HG03442 (cell line): ENCODE measurements around the gene SART3.
A peak's percentile ranks its signal among the peaks of the same experiment; 100 is the strongest.

Experiments
- ATAC-seq: cut with Tn5 transposase; IDR thresholded peaks from one replicate; pipeline ENCODE4 v1.9.1; 2021; ENCODE audit warnings: mild to moderate bottlenecking, moderate library complexity; ENCODE audit not compliant: unreplicated experiment

The SART3 gene

DNA sequence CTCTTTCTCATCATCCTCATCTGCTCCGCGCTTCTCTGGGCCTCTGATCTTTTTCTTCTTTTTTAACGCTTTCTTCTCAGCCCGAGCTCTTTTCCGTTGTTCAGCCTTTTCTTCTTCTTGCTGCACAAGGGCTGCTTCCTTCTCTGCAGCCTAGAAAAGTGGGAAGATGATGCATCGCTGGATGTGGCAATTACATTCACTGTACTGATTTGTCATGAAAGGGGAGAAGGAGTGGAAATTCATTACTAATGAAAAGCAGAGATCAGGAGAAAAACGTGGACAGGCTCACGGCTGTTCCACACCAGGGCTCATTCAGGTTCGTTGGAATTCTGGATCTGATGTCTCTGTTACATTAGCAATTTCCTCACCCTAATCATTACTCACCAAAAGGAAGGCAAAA is 30.8 kb downstream of the SART3 start:
- no peak for ATAC-seq

DNA sequence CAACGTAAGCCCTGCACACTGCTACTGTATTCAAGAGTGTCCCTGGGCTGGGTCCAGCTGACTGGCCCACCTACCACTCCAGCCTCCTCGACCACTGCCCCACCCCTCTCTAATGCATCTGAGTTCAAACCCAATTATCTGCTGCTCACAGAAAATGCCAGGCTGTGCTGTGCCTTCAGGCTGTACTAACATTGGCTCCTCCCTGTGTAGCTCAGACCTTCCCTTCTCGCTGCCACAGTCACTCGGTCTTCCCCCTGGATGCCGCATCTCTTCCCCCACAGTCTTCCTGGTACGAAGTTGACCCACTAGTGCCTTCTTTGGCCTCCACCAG is 33.8 kb downstream of the SART3 start:
- no peak for ATAC-seq

DNA sequence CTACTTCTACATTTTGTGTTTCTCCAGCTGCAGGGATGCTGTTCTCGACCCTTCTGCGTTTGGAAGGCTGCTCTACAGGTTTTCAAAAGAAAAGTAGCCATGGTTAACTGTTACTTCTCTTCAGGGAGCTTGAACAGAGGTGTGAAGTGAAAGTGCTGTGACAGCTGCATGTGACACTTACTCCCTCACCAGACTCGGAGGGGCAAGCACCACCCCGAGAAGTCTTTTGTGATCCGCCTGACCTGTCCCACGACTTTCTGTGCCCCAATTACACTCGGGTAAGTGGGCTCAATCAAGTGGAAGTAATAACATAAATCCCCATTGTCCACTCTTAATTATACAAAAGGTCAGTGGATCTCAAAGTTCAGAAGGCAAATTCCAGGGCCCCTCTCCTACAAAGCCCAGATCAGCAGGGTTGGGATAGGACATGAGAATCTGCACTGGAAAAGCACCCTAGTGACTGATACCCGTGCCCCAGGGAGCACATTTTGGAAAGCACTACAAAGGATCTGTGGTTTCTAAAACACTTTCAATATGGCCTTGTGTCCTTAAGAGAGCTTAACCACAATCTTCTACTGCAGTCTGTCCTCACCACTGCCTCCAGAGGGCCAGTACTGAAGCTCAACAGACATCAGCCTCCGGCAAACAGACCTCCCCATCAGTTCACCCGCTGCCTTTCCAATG is 34.3 kb downstream of the SART3 start:
- ATAC-seq = no peak

DNA sequence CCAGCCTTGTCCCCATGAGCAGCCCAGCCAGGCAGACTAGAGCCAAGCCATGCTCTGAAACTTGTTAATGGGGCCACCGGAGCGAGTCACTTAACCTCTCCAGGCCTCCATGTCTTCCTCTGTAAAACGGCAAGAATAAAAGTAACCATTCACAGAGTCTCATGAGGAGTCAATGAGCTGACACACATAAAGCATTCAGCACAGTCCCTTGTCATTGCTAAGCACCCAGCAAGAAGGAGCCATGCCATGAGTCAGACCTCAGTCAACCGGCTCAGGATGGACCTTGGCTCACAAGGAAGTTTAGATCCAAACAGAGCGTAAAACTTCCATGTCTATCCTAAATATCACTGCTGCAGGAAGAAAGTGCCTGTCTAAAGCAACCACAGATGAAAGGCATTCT is 35.3 kb downstream of the SART3 start:
- ATAC-seq = no peak

DNA sequence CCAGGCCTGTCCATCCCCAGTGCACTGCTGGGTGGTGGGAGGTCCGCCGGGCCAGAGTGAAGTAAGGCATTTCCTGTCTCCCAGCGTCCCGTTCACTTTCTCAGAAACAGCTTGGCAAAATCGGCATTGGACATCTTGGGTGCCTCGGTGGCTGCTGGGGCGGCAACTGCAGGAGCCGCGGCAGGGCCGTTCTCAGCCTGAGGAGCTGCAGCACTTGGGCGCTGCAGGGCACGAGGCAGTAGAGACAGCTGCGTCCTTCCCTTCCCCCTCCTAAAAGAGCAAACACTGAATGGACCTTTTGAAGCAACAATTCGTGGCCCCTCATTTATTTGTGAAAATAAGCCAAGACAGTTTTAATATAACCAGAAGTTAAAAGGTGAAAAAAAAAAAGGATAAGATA is 37.6 kb downstream of the SART3 start:
- no peak for ATAC-seq

DNA sequence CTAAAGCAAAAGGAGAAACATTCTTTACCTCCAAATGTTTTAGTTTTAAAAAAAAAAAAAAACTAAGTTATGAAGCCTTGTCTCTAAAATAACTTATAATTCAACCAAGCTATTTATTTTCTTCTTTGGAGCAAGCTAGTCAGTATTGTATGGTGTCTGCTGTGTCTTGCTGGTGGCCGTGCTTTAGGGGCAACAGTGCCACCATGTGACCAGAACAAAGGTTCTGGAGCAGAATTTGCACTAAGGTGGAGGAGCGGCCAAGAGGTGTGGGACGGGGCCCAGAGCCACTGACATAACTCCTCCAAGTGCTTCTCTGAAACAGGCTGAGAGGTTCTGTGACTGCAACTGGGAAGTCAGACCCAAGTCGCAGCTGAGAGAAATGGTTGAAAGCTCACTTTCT is 41.4 kb downstream of the SART3 start:
- no peak for ATAC-seq

DNA sequence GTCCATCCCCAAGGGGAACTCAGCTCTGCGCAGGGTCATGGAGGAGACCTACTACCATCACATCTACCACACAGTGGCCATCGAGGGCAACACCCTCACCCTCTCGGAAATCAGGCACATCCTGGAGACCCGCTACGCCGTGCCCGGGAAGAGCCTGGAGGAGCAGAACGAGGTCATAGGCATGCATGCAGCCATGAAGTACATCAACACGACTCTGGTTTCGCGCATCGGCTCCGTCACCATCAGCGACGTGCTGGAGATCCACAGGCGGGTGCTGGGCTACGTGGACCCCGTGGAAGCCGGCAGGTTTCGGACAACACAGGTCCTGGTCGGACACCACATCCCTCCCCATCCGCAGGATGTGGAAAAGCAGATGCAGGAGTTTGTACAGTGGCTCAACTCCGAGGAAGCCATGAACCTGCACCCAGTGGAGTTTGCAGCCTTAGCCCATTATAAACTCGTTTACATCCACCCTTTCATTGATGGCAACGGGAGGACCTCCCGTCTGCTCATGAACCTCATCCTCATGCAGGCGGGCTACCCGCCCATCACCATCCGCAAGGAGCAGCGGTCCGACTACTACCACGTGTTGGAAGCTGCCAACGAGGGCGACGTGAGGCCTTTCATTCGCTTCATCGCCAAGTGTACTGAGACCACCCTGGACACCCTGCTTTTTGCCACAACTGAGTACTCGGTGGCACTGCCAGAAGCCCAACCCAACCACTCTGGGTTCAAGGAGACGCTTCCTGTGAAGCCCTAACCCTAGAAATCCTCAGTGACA is 42.1 kb downstream of the SART3 start:
- ATAC-seq = no peak

DNA sequence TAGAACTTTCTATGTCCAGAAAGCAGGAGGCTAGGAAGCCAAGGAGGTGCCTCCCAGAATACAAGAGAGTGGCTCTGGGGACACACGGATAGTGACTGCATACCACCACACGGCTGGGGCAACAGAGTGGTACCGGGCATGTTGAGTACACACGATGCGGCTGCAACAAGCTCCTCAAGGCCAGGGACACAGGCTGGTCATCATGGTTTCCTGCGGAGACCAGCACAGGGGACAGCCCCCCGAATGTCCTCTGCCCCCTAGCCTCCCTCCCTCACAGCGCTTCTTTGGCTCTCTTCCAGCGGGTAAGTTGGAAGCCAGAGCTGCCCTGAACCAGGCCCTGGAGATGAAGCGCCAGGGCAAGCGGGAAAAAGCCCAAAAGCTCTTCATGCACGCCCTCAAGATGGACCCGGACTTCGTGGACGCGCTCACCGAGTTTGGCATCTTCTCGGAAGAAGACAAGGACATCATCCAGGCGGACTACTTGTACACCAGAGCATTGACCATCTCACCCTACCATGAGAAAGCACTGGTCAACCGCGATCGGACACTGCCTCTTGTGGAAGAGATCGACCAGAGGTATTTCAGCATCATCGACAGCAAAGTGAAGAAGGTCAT is 42.8 kb downstream of the SART3 start:
- no peak for ATAC-seq

DNA sequence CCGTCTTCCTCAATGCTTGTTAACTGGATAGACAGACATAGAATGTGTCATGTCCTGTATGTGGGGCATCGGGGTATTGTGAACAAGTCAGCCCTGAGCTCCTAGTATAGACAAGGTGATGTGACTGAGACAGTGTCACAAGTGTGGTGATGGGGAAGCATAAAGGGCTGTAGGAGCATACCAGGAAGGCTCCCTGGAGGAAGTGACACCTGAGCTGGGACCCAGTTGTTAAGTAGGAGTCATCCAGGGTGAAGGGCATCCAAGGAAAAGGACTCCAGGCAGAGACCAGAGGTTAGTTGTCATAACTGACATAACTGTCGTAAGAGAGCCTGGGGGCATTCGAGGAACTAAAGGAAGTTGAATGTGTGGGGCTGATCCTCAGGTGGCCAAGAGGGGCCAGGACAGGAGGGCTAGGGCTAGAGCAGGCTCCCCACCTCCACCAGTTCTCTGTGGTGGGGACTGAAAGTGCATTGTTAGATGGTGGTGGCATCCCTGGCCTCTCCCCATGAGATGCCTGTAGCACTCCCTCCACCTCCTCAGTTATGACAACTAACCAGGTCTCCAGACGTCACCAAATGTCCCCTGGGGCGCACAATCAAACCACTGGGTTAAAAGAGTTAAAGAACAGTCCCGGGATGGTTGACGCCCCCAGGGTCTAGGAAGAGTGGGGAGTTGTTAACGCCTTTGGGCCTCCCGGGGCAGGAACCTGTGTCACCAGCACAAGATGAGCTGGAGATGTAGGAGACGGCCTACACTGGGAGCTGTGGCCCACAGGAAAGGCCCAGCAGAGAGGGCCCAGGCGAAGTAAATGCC is 43.5 kb downstream of the SART3 start:
- no peak for ATAC-seq

DNA sequence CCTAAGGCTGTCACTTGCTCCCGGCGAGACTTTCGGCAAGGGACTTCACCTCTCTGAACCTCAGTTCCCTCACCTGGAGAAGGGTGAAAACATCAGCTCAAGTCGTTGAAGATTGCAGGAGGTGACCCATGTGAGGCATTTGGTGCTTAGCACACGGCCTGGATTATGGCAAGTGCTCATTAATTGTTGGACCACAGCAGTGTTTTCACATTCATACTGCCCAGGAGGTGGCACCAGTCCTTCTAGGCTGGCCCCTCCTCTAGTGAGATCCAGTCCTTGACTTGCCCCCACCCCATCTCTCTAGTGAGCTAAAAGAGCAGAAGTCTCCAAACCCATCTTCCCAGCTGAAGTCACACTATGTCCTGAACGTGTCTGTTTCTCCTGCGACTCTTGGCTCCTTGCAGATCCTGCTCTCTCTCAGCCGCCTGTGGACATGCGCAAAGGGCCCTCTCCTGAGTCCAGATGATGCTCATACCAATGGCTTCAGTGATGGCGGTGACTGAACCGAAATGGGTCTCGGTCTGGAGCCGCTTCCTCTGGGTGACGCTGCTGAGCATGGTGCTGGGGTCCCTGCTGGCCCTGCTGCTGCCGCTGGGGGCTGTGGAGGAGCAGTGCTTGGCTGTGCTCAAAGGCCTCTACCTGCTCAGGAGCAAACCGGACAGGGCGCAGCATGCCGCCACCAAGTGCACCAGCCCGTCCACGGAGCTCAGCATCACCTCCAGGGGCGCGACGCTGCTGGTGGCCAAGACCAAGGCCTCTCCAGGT is 44.3 kb downstream of the SART3 start:
- ATAC-seq = no peak

DNA sequence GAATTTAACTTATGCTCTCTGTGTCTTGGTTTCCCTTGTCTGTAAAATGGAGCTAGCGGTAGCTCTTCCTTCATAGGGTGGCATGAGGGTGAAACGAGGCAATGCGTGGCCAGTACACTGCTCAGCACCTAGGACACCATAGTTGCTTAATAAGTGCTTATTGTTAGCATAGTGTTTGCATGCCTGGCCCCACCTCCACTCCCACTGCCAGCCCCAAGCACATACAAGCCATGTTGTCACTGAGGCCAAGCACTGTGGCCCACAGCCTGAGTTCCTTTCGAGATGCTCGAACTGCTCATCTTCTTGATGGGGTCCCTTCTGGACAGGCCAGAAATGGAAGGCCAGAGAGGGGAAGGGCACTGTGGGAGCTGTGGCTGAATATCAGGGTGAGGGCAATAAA is 45.1 kb downstream of the SART3 start:
- ATAC-seq = no peak

DNA sequence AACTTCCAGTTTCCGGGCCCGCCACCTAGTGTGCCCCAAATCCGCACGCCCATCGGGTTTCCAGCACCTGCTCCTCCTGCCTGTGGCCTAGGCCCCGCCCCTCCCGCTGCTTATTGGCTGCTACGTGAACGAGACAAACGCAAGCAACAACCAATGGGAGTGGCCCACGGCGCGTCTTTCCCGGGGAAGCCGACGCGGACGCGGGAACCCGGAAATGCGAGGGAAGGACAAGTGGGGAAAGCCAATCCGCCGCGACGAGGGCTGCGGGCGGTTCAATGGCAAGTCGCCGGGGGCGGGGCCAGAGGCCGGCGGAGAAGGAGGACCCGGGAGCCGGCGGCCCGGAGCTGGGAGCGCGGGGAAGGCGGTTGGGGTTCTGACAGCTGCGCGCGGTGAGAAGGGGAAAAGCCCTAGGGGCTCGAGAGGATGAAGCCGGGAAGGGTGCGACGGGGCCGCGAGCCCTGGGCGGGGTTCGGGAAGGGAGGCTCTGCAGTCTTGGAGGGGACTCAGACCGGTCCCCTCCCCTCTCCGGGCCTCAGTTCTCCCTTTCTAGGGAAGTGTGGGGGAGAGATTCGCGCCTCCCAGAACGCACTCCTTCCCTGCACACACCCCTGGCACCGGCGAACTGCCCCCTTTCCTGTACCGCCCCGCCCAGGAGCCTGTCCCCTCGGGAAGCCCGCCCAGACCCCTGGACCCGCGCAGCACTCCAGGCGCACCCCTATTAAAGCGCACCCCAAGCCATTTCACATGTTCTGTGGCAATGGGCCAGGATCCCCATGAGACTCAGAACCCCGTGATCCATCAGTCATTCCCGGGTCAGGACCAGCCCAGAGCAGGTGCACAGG is 45.8 kb downstream of the SART3 start, which contains the start of gene FICD:
Gene FICD, plus strand, starts transcription at position 305 of the 842 bp plus-strand sequence. CDS start 1,696 bp downstream, outside the sequence.
- ATAC-seq = peak; percentile 85

DNA sequence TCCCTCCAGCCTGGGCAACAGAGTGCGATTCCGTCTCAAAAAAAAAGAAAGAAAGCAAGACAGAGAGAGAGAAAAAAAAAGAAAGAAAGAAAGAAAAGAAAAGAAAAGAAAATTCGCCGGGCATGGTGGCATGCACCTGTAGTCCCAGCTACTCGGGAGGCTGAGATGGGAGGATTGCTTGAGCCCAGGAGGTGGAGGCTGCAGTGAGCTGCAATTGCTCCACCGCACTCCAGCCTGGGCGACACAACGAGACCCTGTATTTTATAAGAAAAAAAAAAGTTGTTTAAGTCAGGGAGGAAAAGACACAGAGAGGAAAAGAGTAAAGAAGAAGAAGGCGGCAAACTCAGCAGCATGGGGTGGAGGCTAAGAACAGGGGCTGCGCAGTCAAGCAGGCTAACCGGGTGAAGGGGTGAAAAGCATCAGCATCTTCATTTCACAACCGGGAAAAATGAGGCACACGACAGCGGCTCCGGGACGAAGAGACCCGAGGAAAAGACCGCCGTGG is 46.5 kb downstream of the SART3 start:
- ATAC-seq = no peak

DNA sequence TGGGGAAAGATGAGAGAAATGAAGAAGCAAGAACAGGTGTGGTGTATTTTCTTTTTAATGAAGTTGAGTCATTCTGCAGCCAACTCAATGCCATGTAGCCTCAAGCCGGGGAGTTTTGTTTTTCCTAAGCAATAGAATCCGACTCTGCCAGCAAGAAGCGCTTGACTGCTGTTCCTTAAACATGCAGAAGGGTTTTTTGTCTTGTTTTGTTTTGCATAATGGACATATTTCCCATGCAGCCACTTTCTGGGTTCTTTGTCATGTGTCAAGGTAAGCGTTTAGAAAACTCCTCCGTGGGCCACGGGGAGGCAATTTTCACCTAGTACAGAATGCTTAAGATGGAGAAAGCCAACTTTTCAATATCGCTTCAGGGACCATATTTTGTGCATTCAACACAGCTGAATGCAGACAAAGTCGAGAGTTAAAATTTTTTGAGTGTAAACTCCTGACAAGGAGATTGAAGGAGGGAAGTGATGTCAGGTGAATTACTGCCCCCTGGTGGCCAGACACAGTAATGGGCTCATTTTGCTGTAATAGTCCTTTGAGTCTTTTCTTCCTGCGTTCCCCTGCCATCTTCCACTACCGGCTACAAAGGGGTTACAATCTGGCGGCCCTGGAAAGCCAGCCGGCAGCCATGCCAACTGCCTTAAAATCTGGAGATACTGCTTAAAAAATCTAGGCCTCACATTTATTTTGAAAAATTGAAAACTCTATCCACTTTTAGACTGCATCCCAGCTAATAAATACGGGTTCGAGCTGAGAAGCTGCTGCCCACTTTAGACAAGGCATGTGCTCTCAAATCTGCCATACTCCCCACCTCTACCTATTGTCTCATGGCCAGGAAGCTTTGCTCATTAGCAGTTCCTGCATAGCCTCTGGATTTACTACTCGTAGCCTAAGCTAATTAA is 49.1 kb downstream of the SART3 start:
- ATAC-seq = no peak

DNA sequence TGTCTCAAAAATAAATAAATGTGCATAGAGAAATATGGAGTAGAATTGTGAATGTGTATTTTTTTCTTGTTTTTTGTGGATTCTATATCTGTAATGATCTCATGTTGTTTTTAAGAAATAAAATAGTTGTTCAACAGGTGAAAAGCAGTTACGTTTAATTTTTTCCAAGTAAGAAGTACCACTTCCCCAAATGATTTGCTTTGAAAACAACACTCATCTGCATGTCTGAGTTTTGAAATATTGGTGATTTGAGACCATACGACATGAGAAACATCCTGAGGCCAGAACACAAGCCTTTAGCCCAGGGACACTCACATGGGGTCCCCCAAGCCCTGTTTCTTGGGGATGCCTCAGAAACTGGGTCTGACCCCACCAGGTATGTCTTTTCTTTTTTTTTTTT is 50.1 kb downstream of the SART3 start:
- no peak for ATAC-seq

DNA sequence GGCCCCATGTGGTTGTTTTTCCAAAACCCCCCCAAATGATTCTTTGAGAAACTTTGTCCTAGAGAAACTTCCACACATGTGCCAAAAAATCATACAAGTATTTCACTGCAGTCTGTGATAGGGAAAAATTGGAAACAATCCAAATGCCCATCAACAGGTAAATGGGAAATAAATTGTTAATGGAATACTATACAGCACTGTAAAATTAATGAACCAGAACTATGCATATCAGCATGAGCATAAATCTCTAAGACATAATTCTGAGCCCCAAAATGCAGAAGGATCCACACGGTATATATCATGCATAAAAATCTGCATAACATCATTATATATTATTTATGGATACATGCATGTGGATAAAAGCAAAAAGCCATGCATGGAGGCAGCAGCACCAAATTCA is 51.2 kb downstream of the SART3 start:
- no peak for ATAC-seq

DNA sequence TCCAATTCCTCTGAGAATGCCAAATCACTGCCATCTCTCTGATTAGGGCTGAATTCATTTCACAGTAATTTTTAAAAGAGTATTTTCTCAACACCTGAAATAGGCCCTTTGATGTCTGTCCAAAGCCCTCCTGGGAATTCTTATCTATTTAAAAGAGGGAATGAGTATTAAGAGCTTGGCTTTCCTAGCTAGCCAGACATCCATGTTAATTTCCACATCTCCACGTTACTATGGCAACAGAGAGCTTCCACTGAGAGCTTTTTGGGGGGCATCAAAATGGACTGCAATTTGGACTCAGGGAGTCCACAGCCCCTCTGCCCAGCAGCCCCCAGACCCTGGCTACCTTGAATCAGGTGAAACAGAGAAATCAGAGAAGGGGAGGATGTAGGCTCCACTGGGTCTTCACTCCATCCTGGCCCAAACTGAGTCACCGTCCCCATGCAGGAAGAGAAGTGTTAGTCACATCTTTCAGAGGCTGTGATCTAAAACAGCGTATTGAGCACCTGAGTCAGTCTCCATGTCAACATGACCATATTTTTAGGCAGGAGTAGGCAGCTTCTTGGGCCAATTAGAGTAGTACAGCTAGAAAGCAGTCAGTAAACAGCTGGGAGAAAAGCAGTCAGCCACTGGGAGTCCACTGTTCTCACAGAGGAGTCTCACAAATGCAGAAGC is 52.9 kb downstream of the SART3 start:
- ATAC-seq = peak; percentile 43

DNA sequence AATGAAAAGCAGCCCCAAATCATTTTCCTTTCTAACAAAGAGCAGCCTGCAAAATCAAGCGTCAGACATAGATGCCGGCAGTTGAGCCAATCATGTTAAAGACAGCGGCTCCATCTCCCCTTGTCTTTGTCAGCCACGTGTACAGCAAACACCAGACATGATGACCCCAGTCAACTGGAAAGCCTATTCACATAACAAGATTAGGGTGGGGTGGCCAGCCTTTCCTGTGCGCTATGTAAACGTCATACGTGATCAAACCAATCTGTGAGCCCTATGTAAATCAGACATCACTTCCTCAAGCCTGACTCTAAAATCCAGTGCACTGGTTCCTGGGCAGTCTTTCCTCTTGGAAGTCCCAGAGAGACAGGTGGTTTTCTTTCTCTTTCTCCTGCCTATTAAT is 55.8 kb downstream of the SART3 start:
- no peak for ATAC-seq
